ENCODE results near the gene FARP2.

Gene FARP2

DNA sequence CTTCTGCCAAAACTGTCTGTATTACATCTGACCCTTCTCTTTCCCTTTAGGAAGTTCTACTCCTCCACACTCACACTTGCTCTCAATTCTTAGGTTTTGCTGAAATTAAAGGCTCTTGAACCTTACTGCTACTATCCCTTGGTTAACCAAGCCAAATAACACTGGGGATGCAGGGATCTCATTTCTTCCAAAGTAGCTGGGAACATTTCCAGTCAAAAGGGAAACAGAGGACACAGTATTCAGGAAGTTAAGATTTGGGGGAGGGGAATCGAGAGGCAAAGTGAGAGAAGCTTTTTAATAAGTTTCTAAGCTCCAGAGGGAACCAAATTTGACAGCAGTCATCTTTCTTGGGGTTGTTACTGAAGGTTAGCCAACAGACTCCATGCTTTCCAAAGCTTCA, 34.2 kb upstream of the FARP2 start:
- Histone ChIP-seq H3K9me3 (ENCODE audit: low read length) (no peaks in the 10 kb centered on the region), H4K20me1 (ENCODE audit: insufficient read depth, low read length) (no peaks in the 10 kb centered on the region), H3K9me2 (ENCODE audit: low read depth, low read length) (no peaks in the 10 kb centered on the region), H3F3A (ENCODE audit: insufficient read depth, low read length) (no peaks in the 10 kb centered on the region; the same call in 1 of the 2 replicates), H3K4me3 (ENCODE audit: low read depth, low read length, poor library complexity, severe bottlenecking) (no peak overlapping the region), H3K27me3 (ENCODE audit: insufficient read depth, low read length) (no peaks in the 10 kb centered on the region), H3K4me1 (ENCODE audit: insufficient read depth, low read length, severe bottlenecking) (peaks cover 84% of the 10 kb centered on the region), H3K27ac (ENCODE audit: low read depth, low read length, poor library complexity, severe bottlenecking) (no peak overlapping the region), H3K9ac (ENCODE audit: low read length) (no peak overlapping the region), H3K79me2 (ENCODE audit: insufficient read depth, low read length) (peaks cover 92% of the 10 kb centered on the region), H3K36me3 (ENCODE audit: insufficient read depth, low read length) (peaks cover 65% of the 10 kb centered on the region), H2AFZ (ENCODE audit: low read length) (no peak overlapping the region), H3K4me2 (ENCODE audit: low read length) (no peak overlapping the region)
- TF ChIP-seq CTCF (IDR thresholded peaks at IDR 0.05; ENCODE audit: low read length) (no peak), EZH2 (IDR thresholded peaks at IDR 0.05; ENCODE audit: borderline replicate concordance, low read length) (no peak)

DNA sequence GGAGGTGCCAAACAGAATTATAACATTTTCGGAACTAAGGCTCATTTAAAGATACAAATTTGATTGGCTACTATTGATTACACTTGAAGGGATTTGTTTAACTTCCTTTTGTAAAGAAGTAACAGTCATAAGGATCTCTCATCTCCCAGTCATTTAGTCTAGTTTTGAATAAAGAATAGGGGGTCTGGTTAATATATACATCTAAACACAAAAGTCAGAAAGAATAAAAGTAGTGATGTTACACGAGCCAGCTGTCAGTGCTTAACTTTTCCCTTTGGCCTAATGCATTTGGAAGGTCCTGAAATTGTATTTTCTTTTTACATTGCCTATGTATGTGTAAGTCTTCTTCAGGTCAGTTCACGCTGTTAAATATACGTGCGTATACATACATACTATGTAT, 32.3 kb upstream of the FARP2 start:
- Histone ChIP-seq H3K4me3 (ENCODE audit: low read depth, low read length, poor library complexity, severe bottlenecking) (peak overlapping the region; percentile 28), H3K9me3 (ENCODE audit: low read length) (no peaks in the 10 kb centered on the region), H3F3A (ENCODE audit: insufficient read depth, low read length) (no peaks in the 10 kb centered on the region; the same call in 1 of the 2 replicates), H3K9me2 (ENCODE audit: low read depth, low read length) (no peaks in the 10 kb centered on the region), H3K4me1 (ENCODE audit: insufficient read depth, low read length, severe bottlenecking) (peaks cover 65% of the 10 kb centered on the region), H3K4me2 (ENCODE audit: low read length) (peak overlapping the region; percentile 50), H3K27ac (ENCODE audit: low read depth, low read length, poor library complexity, severe bottlenecking) (peak overlapping the region; percentile 81), H3K79me2 (ENCODE audit: insufficient read depth, low read length) (peaks cover 75% of the 10 kb centered on the region), H3K36me3 (ENCODE audit: insufficient read depth, low read length) (peaks cover 73% of the 10 kb centered on the region), H3K9ac (ENCODE audit: low read length) (peak overlapping the region; percentile 6; the same call in 1 of the 2 replicates), H3K27me3 (ENCODE audit: insufficient read depth, low read length) (no peaks in the 10 kb centered on the region), H4K20me1 (ENCODE audit: insufficient read depth, low read length) (no peaks in the 10 kb centered on the region), H2AFZ (ENCODE audit: low read length) (no peak overlapping the region)
- no peak for TF ChIP-seq CTCF (IDR thresholded peaks at IDR 0.05; ENCODE audit: low read length)
- no peak for TF ChIP-seq EZH2 (IDR thresholded peaks at IDR 0.05; ENCODE audit: borderline replicate concordance, low read length)

DNA sequence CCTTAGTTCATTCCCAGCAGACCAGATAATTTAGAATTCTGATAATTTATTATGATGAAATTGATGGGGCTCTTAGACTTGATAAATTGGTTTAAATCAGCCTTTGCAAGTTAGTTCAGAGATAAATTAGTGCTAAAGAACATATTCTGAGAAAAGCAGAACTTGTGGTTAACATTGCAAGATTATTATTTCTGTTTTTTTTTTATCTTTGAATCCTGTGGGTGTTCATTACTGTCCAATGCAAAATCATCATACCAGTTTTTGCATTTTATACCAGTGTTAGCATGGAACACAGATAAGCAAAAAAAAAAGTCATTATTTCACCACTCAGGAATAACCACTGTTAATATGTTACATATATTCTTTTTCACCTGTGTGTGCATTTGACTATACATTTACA, 31.3 kb upstream of the FARP2 start:
- Histone ChIP-seq H3K27ac (ENCODE audit: low read depth, low read length, poor library complexity, severe bottlenecking) (peak overlapping the region; percentile 81), H3K79me2 (ENCODE audit: insufficient read depth, low read length) (peaks cover 65% of the 10 kb centered on the region), H3K4me1 (ENCODE audit: insufficient read depth, low read length, severe bottlenecking) (peaks cover 55% of the 10 kb centered on the region), H3K9ac (ENCODE audit: low read length) (peak overlapping the region; percentile 37; the same call in 1 of the 2 replicates), H3K4me3 (ENCODE audit: low read depth, low read length, poor library complexity, severe bottlenecking) (peak overlapping the region; percentile 28), H3F3A (ENCODE audit: insufficient read depth, low read length) (no peaks in the 10 kb centered on the region; the same call in 1 of the 2 replicates), H2AFZ (ENCODE audit: low read length) (no peak overlapping the region), H3K4me2 (ENCODE audit: low read length) (peak overlapping the region; percentile 50), H3K27me3 (ENCODE audit: insufficient read depth, low read length) (no peaks in the 10 kb centered on the region), H3K36me3 (ENCODE audit: insufficient read depth, low read length) (peaks cover 77% of the 10 kb centered on the region), H3K9me3 (ENCODE audit: low read length) (no peaks in the 10 kb centered on the region), H4K20me1 (ENCODE audit: insufficient read depth, low read length) (no peaks in the 10 kb centered on the region), H3K9me2 (ENCODE audit: low read depth, low read length) (no peaks in the 10 kb centered on the region)
- TF ChIP-seq EZH2 (IDR thresholded peaks at IDR 0.05; ENCODE audit: borderline replicate concordance, low read length), result no peak
- no peak for TF ChIP-seq CTCF (IDR thresholded peaks at IDR 0.05; ENCODE audit: low read length)
